ENCODE results near the gene LRRC36.

Gene LRRC36

DNA sequence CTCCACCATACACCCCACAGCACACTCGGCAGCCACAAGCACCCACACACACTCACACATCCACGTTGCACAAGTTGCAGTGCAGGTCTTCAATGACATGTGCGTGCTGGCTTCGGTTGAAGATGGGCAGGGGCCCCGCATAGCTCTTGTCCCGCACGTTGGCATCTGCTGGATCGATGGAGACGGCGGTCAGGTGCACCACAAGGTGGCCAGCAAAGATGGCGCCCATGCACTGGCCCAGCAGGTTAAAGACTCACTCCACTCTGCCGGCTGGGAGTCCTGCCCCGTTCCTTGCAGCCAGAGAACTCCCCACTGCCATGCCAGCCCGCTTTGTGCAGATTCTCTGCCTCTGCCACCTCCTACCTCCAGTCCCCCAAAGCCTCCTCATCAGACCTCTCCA, 74.3 kb downstream of the LRRC36 start:
- H3K27me3 ChIP-seq (ENCODE audit: insufficient read depth, low read length): peaks cover 28% of the 10 kb centered on the region
- H3K9ac ChIP-seq (ENCODE audit: low read depth, low read length): no peak overlapping the region
- no peak overlapping the region for H3K27ac ChIP-seq (ENCODE audit: low read length)
- H3K4me3 ChIP-seq (ENCODE audit: low read length): no peak overlapping the region
- H3K9me3 ChIP-seq (ENCODE audit: insufficient read depth, low read depth, low read length): no peaks in the 10 kb centered on the region
- H3K4me1 ChIP-seq (ENCODE audit: insufficient read depth, low read length): peaks cover 16% of the 10 kb centered on the region; the same call in 1 of the 2 replicates
- no peaks in the 10 kb centered on the region for H3K36me3 ChIP-seq (ENCODE audit: insufficient read depth, low read depth, low read length)

DNA sequence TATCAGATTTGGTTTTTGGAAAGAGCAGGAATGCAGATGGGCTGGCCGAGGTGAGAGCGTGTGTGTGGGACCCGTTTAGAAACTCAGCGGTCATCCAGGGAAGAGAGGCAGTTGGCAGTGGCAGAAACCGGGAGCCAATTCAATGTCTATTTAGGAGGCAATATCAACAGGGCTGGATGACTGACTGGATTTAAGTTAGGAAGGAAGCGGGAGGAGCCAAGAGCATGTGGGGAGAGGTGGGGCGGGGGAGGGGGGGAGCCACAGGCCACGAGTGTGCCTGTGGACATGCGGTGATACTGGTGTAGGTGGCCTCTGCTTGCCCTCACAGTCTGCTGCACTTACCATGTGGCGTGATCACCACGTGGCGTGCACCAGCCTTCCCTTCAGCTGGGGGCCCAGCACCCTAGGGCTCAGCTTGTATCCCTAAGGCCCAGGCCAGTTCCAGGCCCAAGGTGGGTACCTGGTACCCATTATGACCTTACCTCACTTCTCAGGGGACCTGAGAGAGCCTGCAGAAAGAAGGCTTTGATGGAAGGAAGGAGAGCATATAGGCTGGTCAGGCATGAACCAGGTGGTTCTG, 77.5 kb downstream of the LRRC36 start:
- H3K4me1 ChIP-seq (ENCODE audit: insufficient read depth, low read length): peaks cover 15% of the 10 kb centered on the region; the same call in 1 of the 2 replicates
- H3K27ac ChIP-seq (ENCODE audit: low read length): no peak overlapping the region
- no peak overlapping the region for H3K9ac ChIP-seq (ENCODE audit: low read depth, low read length)

GRCh38 chr16:67404740-67405226, 78.2 kb downstream of the LRRC36 start:
- peaks cover 11% of the 10 kb centered on the region; the same call in 1 of the 2 replicates for H3K4me1 ChIP-seq (ENCODE audit: insufficient read depth, low read length)
- H3K9me3 ChIP-seq (ENCODE audit: insufficient read depth, low read depth, low read length): no peaks in the 10 kb centered on the region
- H3K27me3 ChIP-seq (ENCODE audit: insufficient read depth, low read length): no peaks in the 10 kb centered on the region; the same call in 1 of the 2 replicates
- H3K4me3 ChIP-seq (ENCODE audit: low read length): no peak overlapping the region
- H3K9ac ChIP-seq (ENCODE audit: low read depth, low read length): no peak overlapping the region
- H3K36me3 ChIP-seq (ENCODE audit: insufficient read depth, low read depth, low read length): no peaks in the 10 kb centered on the region
- H3K27ac ChIP-seq (ENCODE audit: low read length): no peak overlapping the region

More for the DNA sequence above, 77.5 kb downstream of the LRRC36 start:
- Histone ChIP-seq H3K4me3 (ENCODE audit: low read length) (no peak overlapping the region), H3K27me3 (ENCODE audit: insufficient read depth, low read length) (peaks cover 3% of the 10 kb centered on the region), H3K9me3 (ENCODE audit: insufficient read depth, low read depth, low read length) (no peaks in the 10 kb centered on the region), H3K36me3 (ENCODE audit: insufficient read depth, low read depth, low read length) (no peaks in the 10 kb centered on the region)

DNA sequence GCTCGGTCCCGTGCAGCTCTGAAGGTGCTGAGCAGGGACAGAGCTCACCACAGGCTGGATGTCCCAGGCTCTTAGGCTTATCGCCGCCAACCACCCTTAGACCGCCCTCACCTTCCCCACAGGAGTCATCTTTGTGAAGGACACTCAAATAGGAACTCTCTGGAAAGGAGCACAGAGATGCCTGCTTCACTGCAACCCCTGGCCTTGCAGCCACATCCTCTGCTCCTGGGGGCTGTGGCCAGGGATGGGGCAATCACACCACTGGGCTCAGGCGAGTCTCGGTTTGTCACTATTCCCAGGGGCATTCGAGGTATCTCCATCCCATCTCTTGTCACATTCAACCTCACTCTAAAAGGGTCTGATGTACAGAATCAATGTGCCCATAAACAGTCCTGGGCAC, 78.7 kb downstream of the LRRC36 start:
- no peaks in the 10 kb centered on the region for H3K36me3 ChIP-seq (ENCODE audit: insufficient read depth, low read depth, low read length)
- no peaks in the 10 kb centered on the region for H3K9me3 ChIP-seq (ENCODE audit: insufficient read depth, low read depth, low read length)
- peaks cover 10% of the 10 kb centered on the region; the same call in 1 of the 2 replicates for H3K4me1 ChIP-seq (ENCODE audit: insufficient read depth, low read length)
- H3K27me3 ChIP-seq (ENCODE audit: insufficient read depth, low read length): no peaks in the 10 kb centered on the region; the same call in 1 of the 2 replicates
- H3K27ac ChIP-seq (ENCODE audit: low read length): no peak overlapping the region
- no peak overlapping the region for H3K9ac ChIP-seq (ENCODE audit: low read depth, low read length)
- no peak overlapping the region for H3K4me3 ChIP-seq (ENCODE audit: low read length)

- Histone ChIP-seq H3K4me1 (ENCODE audit: insufficient read depth, low read length) (peaks cover 10% of the 10 kb centered on the region; the same call in 1 of the 2 replicates), H3K4me3 (ENCODE audit: low read length) (no peak overlapping the region), H3K27me3 (ENCODE audit: insufficient read depth, low read length) (no peaks in the 10 kb centered on the region), H3K27ac (ENCODE audit: low read length) (no peak overlapping the region), H3K9ac (ENCODE audit: low read depth, low read length) (no peak overlapping the region), H3K36me3 (ENCODE audit: insufficient read depth, low read depth, low read length) (no peaks in the 10 kb centered on the region), H3K9me3 (ENCODE audit: insufficient read depth, low read depth, low read length) (no peaks in the 10 kb centered on the region)
Observed at GRCh38 chr16:67406111-67406971, 79.7 kb downstream of the LRRC36 start.

DNA sequence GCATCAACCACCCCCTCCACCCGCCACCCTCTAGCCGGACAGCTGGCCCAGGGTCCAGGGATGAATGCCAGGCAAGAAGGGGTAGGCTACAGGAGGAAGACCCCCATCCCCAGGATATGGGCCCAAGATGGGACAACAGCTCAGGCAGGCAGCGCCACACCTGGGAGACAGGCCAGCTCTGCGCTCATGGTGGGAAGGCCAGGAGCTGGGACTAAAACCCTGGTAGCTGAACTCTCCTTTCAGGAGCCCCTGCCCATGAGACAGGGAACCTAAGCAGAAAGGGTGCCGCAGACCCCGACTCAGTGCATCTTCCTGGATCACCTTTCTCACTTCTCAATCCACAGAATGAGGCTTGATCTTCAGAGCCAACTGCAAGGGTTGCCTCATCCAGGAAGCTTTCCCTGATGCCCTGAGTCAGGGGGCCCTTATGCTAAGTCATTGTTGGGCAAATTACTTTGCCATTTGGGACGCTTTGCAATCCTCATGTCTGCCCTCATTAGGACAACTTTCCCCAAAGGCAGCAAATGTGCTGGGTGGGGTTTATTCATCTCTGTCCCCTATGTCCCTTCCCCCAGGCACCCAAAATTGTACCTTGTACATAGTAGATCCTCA, 80.7 kb downstream of the LRRC36 start:
- Histone ChIP-seq H3K36me3 (ENCODE audit: insufficient read depth, low read depth, low read length) (no peaks in the 10 kb centered on the region), H3K4me3 (ENCODE audit: low read length) (no peak overlapping the region), H3K9ac (ENCODE audit: low read depth, low read length) (peak overlapping the region; percentile 30; the same call in 1 of the 2 replicates), H3K4me1 (ENCODE audit: insufficient read depth, low read length) (peaks cover 10% of the 10 kb centered on the region; the same call in 1 of the 2 replicates), H3K9me3 (ENCODE audit: insufficient read depth, low read depth, low read length) (no peaks in the 10 kb centered on the region), H3K27me3 (ENCODE audit: insufficient read depth, low read length) (no peaks in the 10 kb centered on the region), H3K27ac (ENCODE audit: low read length) (no peak overlapping the region)

- H3K36me3 ChIP-seq (ENCODE audit: insufficient read depth, low read depth, low read length): no peaks in the 10 kb centered on the region
- H3K4me3 ChIP-seq (ENCODE audit: low read length): no peak overlapping the region
- no peak overlapping the region for H3K27ac ChIP-seq (ENCODE audit: low read length)
- H3K9me3 ChIP-seq (ENCODE audit: insufficient read depth, low read depth, low read length): no peaks in the 10 kb centered on the region
- peaks cover 10% of the 10 kb centered on the region; the same call in 1 of the 2 replicates for H3K4me1 ChIP-seq (ENCODE audit: insufficient read depth, low read length)
- peak overlapping the region; percentile 30; the same call in 1 of the 2 replicates for H3K9ac ChIP-seq (ENCODE audit: low read depth, low read length)
- no peaks in the 10 kb centered on the region for H3K27me3 ChIP-seq (ENCODE audit: insufficient read depth, low read length)
Observed at GRCh38 chr16:67407788-67408452, 81.3 kb downstream of the LRRC36 start.

- Histone ChIP-seq H3K4me3 (ENCODE audit: low read length) (no peak overlapping the region), H3K9me3 (ENCODE audit: insufficient read depth, low read depth, low read length) (no peaks in the 10 kb centered on the region), H3K27ac (ENCODE audit: low read length) (no peak overlapping the region)
Observed at GRCh38 chr16:67409631-67410030, 83.0 kb downstream of the LRRC36 start.

DNA sequence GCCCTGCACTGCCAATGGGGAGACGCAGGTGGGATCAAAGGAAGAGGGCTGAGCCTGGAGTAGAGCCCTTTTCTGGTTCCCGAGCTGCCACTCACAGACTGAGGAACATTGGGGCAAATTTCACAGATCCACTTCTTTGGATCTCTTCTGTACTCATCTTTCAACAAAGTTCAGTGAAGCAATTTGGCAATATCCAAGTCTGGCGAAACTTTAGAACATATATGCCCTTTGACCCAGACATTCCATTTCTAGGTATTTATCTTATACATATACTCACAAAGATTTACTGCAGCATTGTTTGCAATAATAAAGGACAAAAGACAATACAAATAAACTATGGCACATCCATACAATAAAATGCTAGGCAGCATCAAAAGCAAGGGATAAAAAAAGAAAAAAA, 84.7 kb downstream of the LRRC36 start:
- peaks cover 13% of the 10 kb centered on the region; the same call in 1 of the 2 replicates for H3K4me1 ChIP-seq (ENCODE audit: insufficient read depth, low read length)
- H3K9me3 ChIP-seq (ENCODE audit: insufficient read depth, low read depth, low read length): no peaks in the 10 kb centered on the region
- no peaks in the 10 kb centered on the region for H3K36me3 ChIP-seq (ENCODE audit: insufficient read depth, low read depth, low read length)
- H3K4me3 ChIP-seq (ENCODE audit: low read length): no peak overlapping the region
- no peak overlapping the region for H3K27ac ChIP-seq (ENCODE audit: low read length)
- peaks cover 5% of the 10 kb centered on the region; the same call in 1 of the 2 replicates for H3K27me3 ChIP-seq (ENCODE audit: insufficient read depth, low read length)
- H3K9ac ChIP-seq (ENCODE audit: low read depth, low read length): no peak overlapping the region

More at GRCh38 chr16:67409631-67410030, 83.0 kb downstream of the LRRC36 start:
- Histone ChIP-seq H3K36me3 (ENCODE audit: insufficient read depth, low read depth, low read length) (no peaks in the 10 kb centered on the region), H3K9ac (ENCODE audit: low read depth, low read length) (no peak overlapping the region), H3K27me3 (ENCODE audit: insufficient read depth, low read length) (no peaks in the 10 kb centered on the region), H3K4me1 (ENCODE audit: insufficient read depth, low read length) (peaks cover 15% of the 10 kb centered on the region; the same call in 1 of the 2 replicates)

DNA sequence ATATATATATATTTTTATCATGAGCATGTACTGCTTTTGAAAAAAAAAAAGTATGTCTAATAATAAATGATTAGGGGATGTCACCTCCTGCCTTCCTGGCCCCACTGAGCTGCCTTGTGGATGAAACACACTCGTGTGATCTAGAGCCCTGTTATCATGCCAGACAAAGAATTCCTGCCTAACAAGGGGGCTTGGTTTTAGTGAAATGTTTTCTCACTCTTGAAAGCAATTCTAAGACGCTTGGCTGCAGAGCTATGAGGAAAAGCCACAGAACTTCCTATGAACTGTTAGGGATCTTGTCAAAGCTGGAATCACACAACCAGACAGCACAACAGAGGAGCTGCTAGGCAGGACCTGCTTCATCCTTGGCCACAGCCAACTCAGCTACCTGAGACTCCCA, 85.7 kb downstream of the LRRC36 start:
- Histone ChIP-seq H3K9me3 (ENCODE audit: insufficient read depth, low read depth, low read length) (no peaks in the 10 kb centered on the region), H3K27me3 (ENCODE audit: insufficient read depth, low read length) (peaks cover 5% of the 10 kb centered on the region; the same call in 1 of the 2 replicates), H3K27ac (ENCODE audit: low read length) (no peak overlapping the region), H3K9ac (ENCODE audit: low read depth, low read length) (no peak overlapping the region), H3K36me3 (ENCODE audit: insufficient read depth, low read depth, low read length) (no peaks in the 10 kb centered on the region), H3K4me3 (ENCODE audit: low read length) (no peak overlapping the region), H3K4me1 (ENCODE audit: insufficient read depth, low read length) (peaks cover 11% of the 10 kb centered on the region; the same call in 1 of the 2 replicates)

Measured in iPS-20b (cell line).